ENCODE data around the gene ABTB2.

ABTB2 gene

GRCh38 chr11:34394771-34395300 is 37.0 kb upstream of the ABTB2 start:
- no peak for TF ChIP-seq FOXP2 (optimal IDR thresholded peaks at IDR 0.05; ENCODE audit: borderline replicate concordance, extremely low read depth, extremely low read length, insufficient read depth)
- no peak for TF ChIP-seq REST (IDR thresholded peaks at IDR 0.05; ENCODE audit: insufficient read depth in 1 of 2, low read depth in 2 of 2, low read length in 2 of 2)
- no peak for TF ChIP-seq SIN3A (IDR thresholded peaks at IDR 0.05; ENCODE audit: borderline replicate concordance, insufficient read depth, low read length)
- no peak for TF ChIP-seq POLR2AphosphoS5 (IDR thresholded peaks at IDR 0.05; ENCODE audit: low read depth, low read length)
- no peak for TF ChIP-seq TAF1 (IDR thresholded peaks at IDR 0.05; ENCODE audit: borderline replicate concordance, insufficient read depth, low read length)

GRCh38 chr11:34387653-34388052 is 29.8 kb upstream of the ABTB2 start:
- TF ChIP-seq REST (IDR thresholded peaks at IDR 0.05; ENCODE audit: insufficient read depth in 1 of 2, low read depth in 2 of 2, low read length in 2 of 2) = no peak
- no peak for TF ChIP-seq TAF1 (IDR thresholded peaks at IDR 0.05; ENCODE audit: borderline replicate concordance, insufficient read depth, low read length)
- TF ChIP-seq SIN3A (IDR thresholded peaks at IDR 0.05; ENCODE audit: borderline replicate concordance, insufficient read depth, low read length) = no peak
- TF ChIP-seq FOXP2 (optimal IDR thresholded peaks at IDR 0.05; ENCODE audit: borderline replicate concordance, extremely low read depth, extremely low read length, insufficient read depth) = no peak

DNA sequence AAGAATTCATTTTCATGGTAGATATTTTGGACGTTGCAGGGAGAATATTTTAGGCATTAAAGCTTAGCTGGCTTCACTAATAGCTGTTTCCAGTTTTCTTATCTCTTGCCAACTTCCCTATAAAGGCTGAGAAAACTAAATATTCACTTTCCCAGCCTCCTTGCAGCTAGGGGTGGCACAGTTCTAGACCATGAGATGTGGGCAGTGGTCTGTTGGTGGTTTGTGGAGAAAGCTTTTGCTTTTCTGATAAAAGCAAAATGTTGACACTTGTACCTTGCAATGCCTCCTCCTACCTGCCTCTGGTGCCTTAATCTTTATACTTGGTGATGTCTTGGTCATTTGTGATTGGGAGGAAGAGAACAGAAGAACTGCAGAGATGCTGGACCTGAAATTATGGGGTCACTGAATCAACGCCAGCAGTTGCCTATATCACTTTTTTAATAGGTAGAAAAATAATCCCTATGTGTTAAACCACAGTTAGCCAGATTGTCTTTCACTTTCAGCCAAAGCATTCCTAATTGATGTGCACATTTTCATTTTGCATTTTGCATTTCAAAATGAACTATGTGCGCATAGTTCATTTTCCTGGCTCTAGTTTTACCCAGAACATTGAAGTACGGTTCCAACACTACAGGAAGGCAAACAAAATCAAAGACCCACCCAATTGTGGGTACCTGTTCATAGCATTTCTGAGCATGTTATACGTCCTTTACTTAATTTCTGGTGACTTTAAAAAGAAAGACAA is 24.9 kb upstream of the ABTB2 start:
- no peak for TF ChIP-seq POLR2AphosphoS5 (IDR thresholded peaks at IDR 0.05; ENCODE audit: low read depth, low read length)
- TF ChIP-seq FOXP2 (optimal IDR thresholded peaks at IDR 0.05; ENCODE audit: borderline replicate concordance, extremely low read depth, extremely low read length, insufficient read depth) = no peak
- no peak for TF ChIP-seq SIN3A (IDR thresholded peaks at IDR 0.05; ENCODE audit: borderline replicate concordance, insufficient read depth, low read length)
- TF ChIP-seq REST (IDR thresholded peaks at IDR 0.05; ENCODE audit: insufficient read depth in 1 of 2, low read depth in 2 of 2, low read length in 2 of 2) = no peak
- no peak for TF ChIP-seq TAF1 (IDR thresholded peaks at IDR 0.05; ENCODE audit: borderline replicate concordance, insufficient read depth, low read length)

DNA sequence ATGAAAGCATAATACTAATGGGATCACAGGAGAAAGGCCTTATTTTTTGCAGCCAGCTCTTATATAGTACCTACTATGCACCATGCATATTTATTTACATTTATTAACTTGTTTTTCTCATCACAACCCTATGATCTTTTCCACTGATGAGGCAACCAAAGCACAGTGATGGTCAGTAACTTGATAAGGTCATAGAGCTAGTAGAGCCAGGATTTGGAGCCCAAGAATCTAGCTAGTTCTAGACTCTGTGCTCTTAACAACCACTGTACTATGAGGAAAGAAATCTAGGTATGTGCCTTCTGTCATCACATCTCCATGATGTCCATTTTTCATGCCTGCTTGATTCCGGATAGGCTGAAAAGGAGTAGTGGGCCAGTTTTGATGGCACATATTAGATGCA is 24.0 kb upstream of the ABTB2 start:
- TF ChIP-seq FOXP2 (optimal IDR thresholded peaks at IDR 0.05; ENCODE audit: borderline replicate concordance, extremely low read depth, extremely low read length, insufficient read depth) (no peak), REST (IDR thresholded peaks at IDR 0.05; ENCODE audit: insufficient read depth in 1 of 2, low read depth in 2 of 2, low read length in 2 of 2) (no peak)

Measured in PFSK-1 (cell line).